ENCODE measurements around the gene PHB1. TPM values are rescaled to one million over a fixed set of nuclear protein-coding genes. Genes with fewer than 3 reads are reported as not detected.

PHB1 gene
- total and polyA plus RNA-seq, 2 experiments from 2014 or later, result 194 to 211 TPM

DNA sequence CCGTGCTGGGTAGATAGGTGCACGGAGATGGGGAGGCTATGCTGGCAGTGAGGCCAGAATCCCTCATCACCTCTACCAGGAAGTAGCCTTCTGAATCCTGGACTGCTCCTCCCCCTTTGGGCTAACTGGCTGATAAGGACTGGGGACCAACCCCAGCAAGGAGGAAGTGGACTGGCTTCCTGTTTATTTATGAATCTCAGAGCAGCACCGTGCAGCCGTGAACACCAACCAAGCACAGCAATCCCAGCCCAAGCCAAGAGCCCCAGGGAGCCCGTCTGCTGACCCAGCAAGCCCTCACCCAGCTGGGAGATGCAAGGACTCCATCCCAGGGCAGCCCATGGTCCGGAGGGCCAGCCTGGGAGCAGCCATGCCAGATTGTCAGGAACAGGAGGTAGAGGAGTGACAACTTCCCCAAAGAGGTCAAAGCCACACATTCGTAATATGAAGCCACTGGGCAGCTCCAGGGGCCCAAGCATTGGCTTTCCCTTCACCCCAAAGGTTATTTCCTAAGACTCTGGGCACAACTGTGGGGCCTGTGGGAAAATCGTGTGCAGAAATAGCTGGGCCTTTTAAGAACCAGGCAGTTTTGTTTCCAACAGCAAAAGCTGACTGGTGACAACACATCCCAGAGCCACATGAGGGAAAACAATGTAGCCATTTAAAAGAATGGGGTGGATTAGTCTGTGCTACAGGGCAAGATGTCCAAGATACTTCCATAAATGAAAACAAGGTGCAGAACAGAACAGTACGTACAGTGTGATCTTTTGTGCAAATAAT, 23.9 kb downstream of the PHB1 start:
- peaks cover 2% of the 10 kb centered on the region; the same call in 2 of the 3 replicates for H3K4me1 Mint-ChIP-seq
- Histone ChIP-seq H3K79me2 (replicated peaks; ENCODE audit: insufficient read depth) (no peaks in the 10 kb centered on the region), H3K4me1 (ENCODE audit: insufficient read depth) (no peaks in the 10 kb centered on the region), H3F3A (replicated peaks; ENCODE audit: low read depth) (no peaks in the 10 kb centered on the region), H3K4me2 (no peak overlapping the region), H3K27me3 (ENCODE audit: insufficient read depth) (no peaks in the 10 kb centered on the region), H3K4me3 (no peak overlapping the region), H3K27ac (ENCODE audit: low read depth) (no peak overlapping the region), H3K36me3 (ENCODE audit: insufficient read depth) (no peaks in the 10 kb centered on the region), H4K20me1 (replicated peaks; ENCODE audit: insufficient read depth) (no peaks in the 10 kb centered on the region), H2AFZ (peak overlapping the region; percentile 92), H3K9me2 (ENCODE audit: insufficient read depth) (no peaks in the 10 kb centered on the region)
- H3K27ac Mint-ChIP-seq, result no peak overlapping the region
- no peak overlapping the region for H3K4me3 Mint-ChIP-seq
- H3K27me3 Mint-ChIP-seq (ENCODE audit: insufficient read depth, low read depth, poor library complexity), result peaks cover 12% of the 10 kb centered on the region
- DNase-seq (ENCODE audit: low spot score) (no peak), ATAC-seq (no peak)
- H3K9me3 Mint-ChIP-seq, result no peaks in the 10 kb centered on the region
- TF ChIP-seq, protein P1, sequence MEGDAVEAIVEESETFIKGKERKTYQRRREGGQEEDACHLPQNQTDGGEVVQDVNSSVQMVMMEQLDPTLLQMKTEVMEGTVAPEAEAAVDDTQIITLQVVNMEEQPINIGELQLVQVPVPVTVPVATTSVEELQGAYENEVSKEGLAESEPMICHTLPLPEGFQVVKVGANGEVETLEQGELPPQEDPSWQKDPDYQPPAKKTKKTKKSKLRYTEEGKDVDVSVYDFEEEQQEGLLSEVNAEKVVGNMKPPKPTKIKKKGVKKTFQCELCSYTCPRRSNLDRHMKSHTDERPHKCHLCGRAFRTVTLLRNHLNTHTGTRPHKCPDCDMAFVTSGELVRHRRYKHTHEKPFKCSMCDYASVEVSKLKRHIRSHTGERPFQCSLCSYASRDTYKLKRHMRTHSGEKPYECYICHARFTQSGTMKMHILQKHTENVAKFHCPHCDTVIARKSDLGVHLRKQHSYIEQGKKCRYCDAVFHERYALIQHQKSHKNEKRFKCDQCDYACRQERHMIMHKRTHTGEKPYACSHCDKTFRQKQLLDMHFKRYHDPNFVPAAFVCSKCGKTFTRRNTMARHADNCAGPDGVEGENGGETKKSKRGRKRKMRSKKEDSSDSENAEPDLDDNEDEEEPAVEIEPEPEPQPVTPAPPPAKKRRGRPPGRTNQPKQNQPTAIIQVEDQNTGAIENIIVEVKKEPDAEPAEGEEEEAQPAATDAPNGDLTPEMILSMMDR (conservative IDR thresholded peaks at IDR 0.05; ENCODE audit: low read depth in 2 of 2), result no peak
- no peak for TF ChIP-seq JUNB (IDR thresholded peaks at IDR 0.05; ENCODE audit: unreplicated experiment)
- no peak for TF ChIP-seq EZH2 (IDR thresholded peaks at IDR 0.05; ENCODE audit: low read depth, unreplicated experiment)
- no peak for TF ChIP-seq POLR2AphosphoS5 (IDR thresholded peaks at IDR 0.05; ENCODE audit: low read depth)
- TF ChIP-seq, protein P2, sequence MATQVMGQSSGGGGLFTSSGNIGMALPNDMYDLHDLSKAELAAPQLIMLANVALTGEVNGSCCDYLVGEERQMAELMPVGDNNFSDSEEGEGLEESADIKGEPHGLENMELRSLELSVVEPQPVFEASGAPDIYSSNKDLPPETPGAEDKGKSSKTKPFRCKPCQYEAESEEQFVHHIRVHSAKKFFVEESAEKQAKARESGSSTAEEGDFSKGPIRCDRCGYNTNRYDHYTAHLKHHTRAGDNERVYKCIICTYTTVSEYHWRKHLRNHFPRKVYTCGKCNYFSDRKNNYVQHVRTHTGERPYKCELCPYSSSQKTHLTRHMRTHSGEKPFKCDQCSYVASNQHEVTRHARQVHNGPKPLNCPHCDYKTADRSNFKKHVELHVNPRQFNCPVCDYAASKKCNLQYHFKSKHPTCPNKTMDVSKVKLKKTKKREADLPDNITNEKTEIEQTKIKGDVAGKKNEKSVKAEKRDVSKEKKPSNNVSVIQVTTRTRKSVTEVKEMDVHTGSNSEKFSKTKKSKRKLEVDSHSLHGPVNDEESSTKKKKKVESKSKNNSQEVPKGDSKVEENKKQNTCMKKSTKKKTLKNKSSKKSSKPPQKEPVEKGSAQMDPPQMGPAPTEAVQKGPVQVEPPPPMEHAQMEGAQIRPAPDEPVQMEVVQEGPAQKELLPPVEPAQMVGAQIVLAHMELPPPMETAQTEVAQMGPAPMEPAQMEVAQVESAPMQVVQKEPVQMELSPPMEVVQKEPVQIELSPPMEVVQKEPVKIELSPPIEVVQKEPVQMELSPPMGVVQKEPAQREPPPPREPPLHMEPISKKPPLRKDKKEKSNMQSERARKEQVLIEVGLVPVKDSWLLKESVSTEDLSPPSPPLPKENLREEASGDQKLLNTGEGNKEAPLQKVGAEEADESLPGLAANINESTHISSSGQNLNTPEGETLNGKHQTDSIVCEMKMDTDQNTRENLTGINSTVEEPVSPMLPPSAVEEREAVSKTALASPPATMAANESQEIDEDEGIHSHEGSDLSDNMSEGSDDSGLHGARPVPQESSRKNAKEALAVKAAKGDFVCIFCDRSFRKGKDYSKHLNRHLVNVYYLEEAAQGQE (IDR thresholded peaks at IDR 0.05; ENCODE audit: unreplicated experiment), result no peak
- no peak for TF ChIP-seq ZNF114 (CRISPR knock-in tag; IDR thresholded peaks at IDR 0.05)
- TF ChIP-seq NANOG (IDR thresholded peaks at IDR 0.05; ENCODE audit: borderline replicate concordance), result no peak
- no peak for TF ChIP-seq STAT1 (IDR thresholded peaks at IDR 0.05; ENCODE audit: unreplicated experiment)
- TF ChIP-seq, protein P3, sequence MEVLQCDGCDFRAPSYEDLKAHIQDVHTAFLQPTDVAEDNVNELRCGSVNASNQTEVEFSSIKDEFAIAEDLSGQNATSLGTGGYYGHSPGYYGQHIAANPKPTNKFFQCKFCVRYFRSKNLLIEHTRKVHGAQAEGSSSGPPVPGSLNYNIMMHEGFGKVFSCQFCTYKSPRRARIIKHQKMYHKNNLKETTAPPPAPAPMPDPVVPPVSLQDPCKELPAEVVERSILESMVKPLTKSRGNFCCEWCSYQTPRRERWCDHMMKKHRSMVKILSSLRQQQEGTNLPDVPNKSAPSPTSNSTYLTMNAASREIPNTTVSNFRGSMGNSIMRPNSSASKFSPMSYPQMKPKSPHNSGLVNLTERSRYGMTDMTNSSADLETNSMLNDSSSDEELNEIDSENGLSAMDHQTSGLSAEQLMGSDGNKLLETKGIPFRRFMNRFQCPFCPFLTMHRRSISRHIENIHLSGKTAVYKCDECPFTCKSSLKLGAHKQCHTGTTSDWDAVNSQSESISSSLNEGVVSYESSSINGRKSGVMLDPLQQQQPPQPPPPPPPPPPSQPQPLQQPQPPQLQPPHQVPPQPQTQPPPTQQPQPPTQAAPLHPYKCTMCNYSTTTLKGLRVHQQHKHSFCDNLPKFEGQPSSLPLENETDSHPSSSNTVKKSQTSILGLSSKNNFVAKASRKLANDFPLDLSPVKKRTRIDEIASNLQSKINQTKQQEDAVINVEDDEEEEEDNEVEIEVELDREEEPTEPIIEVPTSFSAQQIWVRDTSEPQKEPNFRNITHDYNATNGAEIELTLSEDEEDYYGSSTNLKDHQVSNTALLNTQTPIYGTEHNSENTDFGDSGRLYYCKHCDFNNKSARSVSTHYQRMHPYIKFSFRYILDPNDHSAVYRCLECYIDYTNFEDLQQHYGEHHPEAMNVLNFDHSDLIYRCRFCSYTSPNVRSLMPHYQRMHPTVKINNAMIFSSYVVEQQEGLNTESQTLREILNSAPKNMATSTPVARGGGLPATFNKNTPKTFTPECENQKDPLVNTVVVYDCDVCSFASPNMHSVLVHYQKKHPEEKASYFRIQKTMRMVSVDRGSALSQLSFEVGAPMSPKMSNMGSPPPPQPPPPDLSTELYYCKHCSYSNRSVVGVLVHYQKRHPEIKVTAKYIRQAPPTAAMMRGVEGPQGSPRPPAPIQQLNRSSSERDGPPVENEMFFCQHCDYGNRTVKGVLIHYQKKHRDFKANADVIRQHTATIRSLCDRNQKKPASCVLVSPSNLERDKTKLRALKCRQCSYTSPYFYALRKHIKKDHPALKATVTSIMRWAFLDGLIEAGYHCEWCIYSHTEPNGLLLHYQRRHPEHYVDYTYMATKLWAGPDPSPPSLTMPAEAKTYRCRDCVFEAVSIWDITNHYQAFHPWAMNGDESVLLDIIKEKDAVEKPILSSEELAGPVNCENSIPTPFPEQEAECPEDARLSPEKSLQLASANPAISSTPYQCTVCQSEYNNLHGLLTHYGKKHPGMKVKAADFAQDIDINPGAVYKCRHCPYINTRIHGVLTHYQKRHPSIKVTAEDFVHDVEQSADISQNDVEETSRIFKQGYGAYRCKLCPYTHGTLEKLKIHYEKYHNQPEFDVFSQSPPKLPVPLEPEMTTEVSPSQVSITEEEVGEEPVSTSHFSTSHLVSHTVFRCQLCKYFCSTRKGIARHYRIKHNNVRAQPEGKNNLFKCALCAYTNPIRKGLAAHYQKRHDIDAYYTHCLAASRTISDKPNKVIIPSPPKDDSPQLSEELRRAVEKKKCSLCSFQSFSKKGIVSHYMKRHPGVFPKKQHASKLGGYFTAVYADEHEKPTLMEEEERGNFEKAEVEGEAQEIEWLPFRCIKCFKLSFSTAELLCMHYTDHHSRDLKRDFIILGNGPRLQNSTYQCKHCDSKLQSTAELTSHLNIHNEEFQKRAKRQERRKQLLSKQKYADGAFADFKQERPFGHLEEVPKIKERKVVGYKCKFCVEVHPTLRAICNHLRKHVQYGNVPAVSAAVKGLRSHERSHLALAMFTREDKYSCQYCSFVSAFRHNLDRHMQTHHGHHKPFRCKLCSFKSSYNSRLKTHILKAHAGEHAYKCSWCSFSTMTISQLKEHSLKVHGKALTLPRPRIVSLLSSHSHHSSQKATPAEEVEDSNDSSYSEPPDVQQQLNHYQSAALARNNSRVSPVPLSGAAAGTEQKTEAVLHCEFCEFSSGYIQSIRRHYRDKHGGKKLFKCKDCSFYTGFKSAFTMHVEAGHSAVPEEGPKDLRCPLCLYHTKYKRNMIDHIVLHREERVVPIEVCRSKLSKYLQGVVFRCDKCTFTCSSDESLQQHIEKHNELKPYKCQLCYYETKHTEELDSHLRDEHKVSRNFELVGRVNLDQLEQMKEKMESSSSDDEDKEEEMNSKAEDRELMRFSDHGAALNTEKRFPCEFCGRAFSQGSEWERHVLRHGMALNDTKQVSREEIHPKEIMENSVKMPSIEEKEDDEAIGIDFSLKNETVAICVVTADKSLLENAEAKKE (CRISPR knock-in tag; IDR thresholded peaks at IDR 0.05), result no peak
- no peak for TF ChIP-seq EZH2phosphoT487 (IDR thresholded peaks at IDR 0.05; ENCODE audit: unreplicated experiment)
- no peaks in the 10 kb centered on the region for H3K36me3 Mint-ChIP-seq (ENCODE audit: low read depth)

Data from GM23338 (cell line).